ENCODE data around the gene PIK3CA.

- no peak for TF ChIP-seq CTCF (IDR thresholded peaks at IDR 0.05)
- TF ChIP-seq POLR2A (IDR thresholded peaks at IDR 0.05): no peak
Observed at GRCh38 chr3:179175358-179175757, 27.2 kb downstream of the PIK3CA start.
